Measurements from ENCODE around the gene ZNF804B. TPM values are rescaled to one million over a fixed set of nuclear protein-coding genes. Genes with fewer than 3 reads are reported as not detected.

ZNF804B gene
- total and polyA plus RNA-seq, 4 donors, result not detected

DNA sequence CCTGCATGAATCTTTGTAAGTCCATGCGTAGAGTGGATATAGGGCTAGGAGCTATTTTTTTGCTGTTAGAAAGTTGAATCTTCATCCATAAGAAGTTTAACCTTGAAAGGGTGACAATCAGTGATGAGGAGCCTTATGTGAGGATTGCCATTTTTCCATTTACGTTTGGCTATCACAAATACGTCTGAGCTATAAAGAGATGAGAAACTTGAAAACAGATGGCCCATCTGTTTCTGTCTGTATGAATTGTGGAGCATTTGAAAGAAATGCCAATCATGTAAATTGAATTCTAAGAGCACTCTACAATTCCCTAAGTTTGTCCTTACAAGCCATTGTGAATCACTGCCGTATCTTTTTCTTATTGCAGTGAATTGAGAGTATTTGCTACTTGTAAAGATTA is 205.9 kb downstream of the ZNF804B start:
- TF ChIP-seq, protein P1, sequence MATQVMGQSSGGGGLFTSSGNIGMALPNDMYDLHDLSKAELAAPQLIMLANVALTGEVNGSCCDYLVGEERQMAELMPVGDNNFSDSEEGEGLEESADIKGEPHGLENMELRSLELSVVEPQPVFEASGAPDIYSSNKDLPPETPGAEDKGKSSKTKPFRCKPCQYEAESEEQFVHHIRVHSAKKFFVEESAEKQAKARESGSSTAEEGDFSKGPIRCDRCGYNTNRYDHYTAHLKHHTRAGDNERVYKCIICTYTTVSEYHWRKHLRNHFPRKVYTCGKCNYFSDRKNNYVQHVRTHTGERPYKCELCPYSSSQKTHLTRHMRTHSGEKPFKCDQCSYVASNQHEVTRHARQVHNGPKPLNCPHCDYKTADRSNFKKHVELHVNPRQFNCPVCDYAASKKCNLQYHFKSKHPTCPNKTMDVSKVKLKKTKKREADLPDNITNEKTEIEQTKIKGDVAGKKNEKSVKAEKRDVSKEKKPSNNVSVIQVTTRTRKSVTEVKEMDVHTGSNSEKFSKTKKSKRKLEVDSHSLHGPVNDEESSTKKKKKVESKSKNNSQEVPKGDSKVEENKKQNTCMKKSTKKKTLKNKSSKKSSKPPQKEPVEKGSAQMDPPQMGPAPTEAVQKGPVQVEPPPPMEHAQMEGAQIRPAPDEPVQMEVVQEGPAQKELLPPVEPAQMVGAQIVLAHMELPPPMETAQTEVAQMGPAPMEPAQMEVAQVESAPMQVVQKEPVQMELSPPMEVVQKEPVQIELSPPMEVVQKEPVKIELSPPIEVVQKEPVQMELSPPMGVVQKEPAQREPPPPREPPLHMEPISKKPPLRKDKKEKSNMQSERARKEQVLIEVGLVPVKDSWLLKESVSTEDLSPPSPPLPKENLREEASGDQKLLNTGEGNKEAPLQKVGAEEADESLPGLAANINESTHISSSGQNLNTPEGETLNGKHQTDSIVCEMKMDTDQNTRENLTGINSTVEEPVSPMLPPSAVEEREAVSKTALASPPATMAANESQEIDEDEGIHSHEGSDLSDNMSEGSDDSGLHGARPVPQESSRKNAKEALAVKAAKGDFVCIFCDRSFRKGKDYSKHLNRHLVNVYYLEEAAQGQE (IDR thresholded peaks at IDR 0.05), result no peak
- TF ChIP-seq NR2F2 (IDR thresholded peaks at IDR 0.05), result no peak
- TF ChIP-seq, protein P2, sequence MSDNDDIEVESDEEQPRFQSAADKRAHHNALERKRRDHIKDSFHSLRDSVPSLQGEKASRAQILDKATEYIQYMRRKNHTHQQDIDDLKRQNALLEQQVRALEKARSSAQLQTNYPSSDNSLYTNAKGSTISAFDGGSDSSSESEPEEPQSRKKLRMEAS (IDR thresholded peaks at IDR 0.05), result no peak
- TF ChIP-seq SP1 (IDR thresholded peaks at IDR 0.05), result no peak
- no peak for TF ChIP-seq GABPA (IDR thresholded peaks at IDR 0.05 in 1 of 2, conservative IDR thresholded peaks at IDR 0.05 in 1 of 2)
- no peak for TF ChIP-seq RAD21 (IDR thresholded peaks at IDR 0.05)
- no peak for TF ChIP-seq EGR1 (IDR thresholded peaks at IDR 0.05; ENCODE audit: low read depth in 2 of 2)
- TF ChIP-seq, protein P3, sequence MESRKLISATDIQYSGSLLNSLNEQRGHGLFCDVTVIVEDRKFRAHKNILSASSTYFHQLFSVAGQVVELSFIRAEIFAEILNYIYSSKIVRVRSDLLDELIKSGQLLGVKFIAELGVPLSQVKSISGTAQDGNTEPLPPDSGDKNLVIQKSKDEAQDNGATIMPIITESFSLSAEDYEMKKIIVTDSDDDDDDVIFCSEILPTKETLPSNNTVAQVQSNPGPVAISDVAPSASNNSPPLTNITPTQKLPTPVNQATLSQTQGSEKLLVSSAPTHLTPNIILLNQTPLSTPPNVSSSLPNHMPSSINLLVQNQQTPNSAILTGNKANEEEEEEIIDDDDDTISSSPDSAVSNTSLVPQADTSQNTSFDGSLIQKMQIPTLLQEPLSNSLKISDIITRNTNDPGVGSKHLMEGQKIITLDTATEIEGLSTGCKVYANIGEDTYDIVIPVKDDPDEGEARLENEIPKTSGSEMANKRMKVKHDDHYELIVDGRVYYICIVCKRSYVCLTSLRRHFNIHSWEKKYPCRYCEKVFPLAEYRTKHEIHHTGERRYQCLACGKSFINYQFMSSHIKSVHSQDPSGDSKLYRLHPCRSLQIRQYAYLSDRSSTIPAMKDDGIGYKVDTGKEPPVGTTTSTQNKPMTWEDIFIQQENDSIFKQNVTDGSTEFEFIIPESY (IDR thresholded peaks at IDR 0.05), result no peak
- TF ChIP-seq HNF4G (IDR thresholded peaks at IDR 0.05), result no peak
- TF ChIP-seq JUND (IDR thresholded peaks at IDR 0.05), result no peak
- TF ChIP-seq TAF1 (conservative IDR thresholded peaks at IDR 0.05), result no peak
- TF ChIP-seq YY1 (IDR thresholded peaks at IDR 0.05), result no peak
- no peak for TF ChIP-seq FOXA1 (IDR thresholded peaks at IDR 0.05)
- TF ChIP-seq HNF4A (conservative IDR thresholded peaks at IDR 0.05), result no peak
- TF ChIP-seq, protein P4, sequence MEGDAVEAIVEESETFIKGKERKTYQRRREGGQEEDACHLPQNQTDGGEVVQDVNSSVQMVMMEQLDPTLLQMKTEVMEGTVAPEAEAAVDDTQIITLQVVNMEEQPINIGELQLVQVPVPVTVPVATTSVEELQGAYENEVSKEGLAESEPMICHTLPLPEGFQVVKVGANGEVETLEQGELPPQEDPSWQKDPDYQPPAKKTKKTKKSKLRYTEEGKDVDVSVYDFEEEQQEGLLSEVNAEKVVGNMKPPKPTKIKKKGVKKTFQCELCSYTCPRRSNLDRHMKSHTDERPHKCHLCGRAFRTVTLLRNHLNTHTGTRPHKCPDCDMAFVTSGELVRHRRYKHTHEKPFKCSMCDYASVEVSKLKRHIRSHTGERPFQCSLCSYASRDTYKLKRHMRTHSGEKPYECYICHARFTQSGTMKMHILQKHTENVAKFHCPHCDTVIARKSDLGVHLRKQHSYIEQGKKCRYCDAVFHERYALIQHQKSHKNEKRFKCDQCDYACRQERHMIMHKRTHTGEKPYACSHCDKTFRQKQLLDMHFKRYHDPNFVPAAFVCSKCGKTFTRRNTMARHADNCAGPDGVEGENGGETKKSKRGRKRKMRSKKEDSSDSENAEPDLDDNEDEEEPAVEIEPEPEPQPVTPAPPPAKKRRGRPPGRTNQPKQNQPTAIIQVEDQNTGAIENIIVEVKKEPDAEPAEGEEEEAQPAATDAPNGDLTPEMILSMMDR (IDR thresholded peaks at IDR 0.05; ENCODE audit: low read depth, low read length, missing input control), result no peak
- TF ChIP-seq RXRA (IDR thresholded peaks at IDR 0.05), result no peak
- no peak for TF ChIP-seq FOXA2 (IDR thresholded peaks at IDR 0.05)
- TF ChIP-seq, protein P5, sequence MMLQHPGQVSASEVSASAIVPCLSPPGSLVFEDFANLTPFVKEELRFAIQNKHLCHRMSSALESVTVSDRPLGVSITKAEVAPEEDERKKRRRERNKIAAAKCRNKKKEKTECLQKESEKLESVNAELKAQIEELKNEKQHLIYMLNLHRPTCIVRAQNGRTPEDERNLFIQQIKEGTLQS (IDR thresholded peaks at IDR 0.05), result no peak
- no peak overlapping the region for H3K27ac ChIP-seq (ENCODE audit: low read depth in 1 of 2, low read length in 2 of 2)
- no peaks in the 10 kb centered on the region for H3K9me3 ChIP-seq (ENCODE audit: control insufficient read depth in 4 of 4, low read length in 3 of 4)
- H3K36me3 ChIP-seq (ENCODE audit: control insufficient read depth in 4 of 4, insufficient read depth in 3 of 4, low read depth in 1 of 4, low read length in 3 of 4), result no peaks in the 10 kb centered on the region
- 72% methylated on average over 4 of the region's 4 CpGs for WGBS
- no peak for DNase-seq (ENCODE audit: low spot score)
- H3K4me3 ChIP-seq (ENCODE audit: low read depth in 1 of 3, low read length in 3 of 3), result no peak overlapping the region
- no peak overlapping the region for H3K9ac ChIP-seq (ENCODE audit: low read depth in 1 of 2, low read length in 2 of 2)
- no peaks in the 10 kb centered on the region for H3K27me3 ChIP-seq (ENCODE audit: control insufficient read depth in 4 of 4, insufficient read depth in 4 of 4, low read length in 3 of 4)
- H3K4me1 ChIP-seq (ENCODE audit: control insufficient read depth in 4 of 4, insufficient read depth in 4 of 4, low read length in 3 of 4), result no peaks in the 10 kb centered on the region

Data from liver (tissue), 9 donors.